ENCODE results near the gene SLC34A1.

GRCh38 chr5:177434437-177434836 lies 50.2 kb downstream of the SLC34A1 start:
- TF ChIP-seq EZH2phosphoT487 (conservative IDR thresholded peaks at IDR 0.05; ENCODE audit: low read length) (no peak), CTCF (IDR thresholded peaks at IDR 0.05; ENCODE audit: insufficient read depth, low read length, poor library complexity, severe bottlenecking) (no peak)

All from SU-DHL-6 (cell line).